GM12873 (cell line): ENCODE results near the gene EID2.

ENCODE experiments used
- CTCF ChIP-seq: IDR thresholded peaks from 2 replicates; pipeline ENCODE4 v1.5.1; 2012; ENCODE audit warnings: low read depth, mild to moderate bottlenecking, moderate library complexity, low read length, control low read depth; ENCODE audit not compliant: insufficient read depth; ENCODE audit errors: missing control alignments

EID2 gene

GRCh38 chr19:39509233-39509632 is 30.7 kb downstream of the EID2 start:
- no peak for TF ChIP-seq CTCF

GRCh38 chr19:39508629-39509028 is 31.3 kb downstream of the EID2 start:
- no peak for TF ChIP-seq CTCF

DNA sequence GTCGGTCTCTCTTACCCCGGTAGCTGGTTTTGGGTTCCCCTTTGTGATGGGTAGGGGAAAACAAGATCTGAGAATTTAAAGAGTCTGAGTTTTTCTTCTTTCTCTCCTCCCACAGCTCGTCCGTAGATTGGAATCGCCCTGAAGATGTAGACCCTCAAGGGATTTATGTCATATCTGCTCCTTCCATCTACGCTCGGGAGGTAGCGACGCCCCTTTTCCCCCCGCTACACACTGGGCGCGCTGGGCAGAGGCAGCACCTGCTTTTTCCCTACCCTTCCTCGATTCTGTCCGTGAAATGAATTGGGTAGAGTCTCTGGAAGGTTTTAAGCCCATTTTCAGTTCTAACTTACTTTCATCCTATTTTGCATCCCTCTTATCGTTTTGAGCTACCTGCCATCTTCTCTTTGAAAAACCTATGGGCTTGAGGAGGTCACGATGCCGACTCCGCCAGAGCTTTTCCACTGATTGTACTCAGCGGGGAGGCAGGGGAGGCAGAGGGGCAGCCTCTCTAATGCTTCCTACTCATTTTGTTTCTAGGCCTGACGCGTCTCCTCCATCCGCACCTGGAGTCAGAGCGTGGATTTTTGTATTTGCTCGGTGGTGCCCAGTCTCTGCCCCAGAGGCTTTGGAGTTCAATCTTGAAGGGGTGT is 32.1 kb downstream of the EID2 start:
- no peak for TF ChIP-seq CTCF

GRCh38 chr19:39506944-39507714 is 32.8 kb downstream of the EID2 start:
- TF ChIP-seq CTCF, result no peak

GRCh38 chr19:39506598-39506943 is 33.4 kb downstream of the EID2 start:
- no peak for TF ChIP-seq CTCF

- TF ChIP-seq CTCF, result peak; percentile 85
Measured at GRCh38 chr19:39502640-39503417, 37.1 kb downstream of the EID2 start.

DNA sequence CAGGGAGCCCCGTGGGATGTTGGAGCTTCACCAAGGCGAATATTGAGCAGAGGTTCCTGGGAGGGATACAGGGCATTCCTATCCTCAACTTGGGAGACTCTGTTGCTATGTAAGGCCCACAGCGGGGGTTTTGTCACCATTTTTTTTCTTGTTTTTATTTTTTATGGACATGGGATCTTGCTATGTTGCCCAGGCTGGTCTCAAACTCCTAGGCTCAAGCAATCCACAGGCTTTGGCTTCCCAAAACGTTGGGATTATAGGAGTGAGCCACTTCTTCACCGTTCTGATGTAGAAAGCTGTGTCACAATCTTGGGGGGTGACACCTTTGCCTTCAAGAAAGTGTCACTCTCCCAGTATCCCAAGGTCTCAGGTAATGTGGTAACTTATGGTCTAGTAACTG is 38.6 kb downstream of the EID2 start:
- TF ChIP-seq CTCF, result no peak
